HuH-7 (cell line): ENCODE data around the gene SLC43A2.

Source experiments
- DNase-seq: peaks from one replicate; pipeline ENCODE4 v3.0.0; 2011; ENCODE audit warnings: low spot score

The SLC43A2 gene

DNA sequence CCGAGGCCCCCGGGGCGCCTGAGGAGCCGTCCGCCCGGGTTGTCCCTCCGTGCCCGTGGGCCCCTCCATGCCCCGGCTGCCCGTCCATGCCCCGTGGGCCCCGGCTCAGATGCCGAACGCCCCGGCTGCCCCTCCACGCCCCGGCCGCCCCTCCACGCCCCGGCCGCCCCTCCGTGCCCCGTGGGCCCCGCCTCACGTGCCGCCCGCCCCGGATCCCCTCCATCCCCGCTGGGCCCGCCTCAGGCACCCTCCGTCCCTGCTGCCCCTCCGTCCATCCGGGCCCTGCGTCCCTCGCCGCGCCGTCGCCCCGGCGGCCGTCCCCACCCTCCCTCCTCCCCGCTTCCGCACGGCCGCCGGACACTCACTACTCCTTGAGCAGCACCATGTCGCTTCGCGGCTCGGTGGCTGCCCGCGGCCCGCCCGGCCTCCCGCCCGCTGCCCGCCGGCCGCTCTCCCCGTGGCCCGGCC, 66.4 kb downstream of the SLC43A2 start:
- peak; percentile 35 for DNase-seq

DNA sequence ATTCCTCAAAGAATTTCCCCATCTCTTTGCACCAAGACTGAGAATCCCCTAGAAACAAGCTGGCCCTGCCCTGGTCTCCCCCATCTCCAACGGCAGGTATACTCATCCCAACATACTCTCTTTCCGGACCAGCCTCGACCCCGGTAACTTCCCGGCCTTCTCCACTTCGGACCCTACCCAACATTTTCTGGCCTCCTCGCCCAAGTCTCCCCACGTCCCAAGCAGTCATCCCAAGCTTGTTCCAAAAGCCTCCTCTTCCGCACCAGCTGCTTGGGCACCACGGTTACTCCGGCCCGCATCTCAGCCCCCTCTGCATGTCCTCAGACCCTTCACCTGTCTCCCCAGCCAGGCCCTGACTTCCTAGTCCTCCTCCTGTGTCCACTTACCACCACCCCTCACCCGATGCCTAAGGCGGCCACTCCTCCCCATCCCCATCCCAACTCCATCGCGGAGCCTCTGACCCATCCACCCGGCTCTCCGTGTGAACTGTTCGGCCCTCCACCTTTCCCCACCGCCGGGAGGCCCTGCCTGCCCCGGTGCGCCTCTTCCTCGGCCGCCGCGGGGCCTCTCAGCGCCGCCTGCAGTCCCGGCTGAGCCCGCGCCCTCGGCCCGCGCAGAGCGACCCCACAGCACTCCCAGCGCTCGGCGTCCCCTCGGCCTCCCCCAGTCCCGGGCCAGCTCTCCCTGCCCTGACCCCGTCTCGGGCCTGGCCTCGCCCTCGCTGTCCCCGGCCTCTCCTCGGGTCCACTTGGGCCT, 67.0 kb downstream of the SLC43A2 start:
- peak; percentile 47 for DNase-seq

DNA sequence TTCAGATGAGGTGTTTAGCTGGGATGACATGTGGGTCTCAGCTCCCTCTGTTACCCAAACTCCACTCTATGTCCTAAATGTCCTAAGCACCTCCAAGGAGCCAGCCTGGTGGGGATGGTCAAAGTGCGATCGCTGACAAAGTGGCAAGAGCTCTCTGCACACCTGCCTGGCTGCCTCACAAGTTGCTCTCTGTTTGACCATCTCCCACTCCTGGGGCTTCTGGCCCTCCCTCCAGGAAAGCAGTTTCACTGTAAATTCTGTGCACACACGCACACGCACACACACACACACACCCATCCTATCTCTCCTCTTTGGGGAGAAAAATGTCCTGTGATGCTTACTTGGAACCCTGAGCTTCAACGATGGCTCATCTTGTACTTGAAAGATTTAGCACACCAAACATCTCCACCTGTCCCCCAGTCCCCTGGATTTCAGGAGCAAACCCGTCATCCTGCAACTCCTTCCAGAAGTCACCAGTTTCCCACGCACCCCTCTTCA, 67.7 kb downstream of the SLC43A2 start:
- DNase-seq = no peak

DNA sequence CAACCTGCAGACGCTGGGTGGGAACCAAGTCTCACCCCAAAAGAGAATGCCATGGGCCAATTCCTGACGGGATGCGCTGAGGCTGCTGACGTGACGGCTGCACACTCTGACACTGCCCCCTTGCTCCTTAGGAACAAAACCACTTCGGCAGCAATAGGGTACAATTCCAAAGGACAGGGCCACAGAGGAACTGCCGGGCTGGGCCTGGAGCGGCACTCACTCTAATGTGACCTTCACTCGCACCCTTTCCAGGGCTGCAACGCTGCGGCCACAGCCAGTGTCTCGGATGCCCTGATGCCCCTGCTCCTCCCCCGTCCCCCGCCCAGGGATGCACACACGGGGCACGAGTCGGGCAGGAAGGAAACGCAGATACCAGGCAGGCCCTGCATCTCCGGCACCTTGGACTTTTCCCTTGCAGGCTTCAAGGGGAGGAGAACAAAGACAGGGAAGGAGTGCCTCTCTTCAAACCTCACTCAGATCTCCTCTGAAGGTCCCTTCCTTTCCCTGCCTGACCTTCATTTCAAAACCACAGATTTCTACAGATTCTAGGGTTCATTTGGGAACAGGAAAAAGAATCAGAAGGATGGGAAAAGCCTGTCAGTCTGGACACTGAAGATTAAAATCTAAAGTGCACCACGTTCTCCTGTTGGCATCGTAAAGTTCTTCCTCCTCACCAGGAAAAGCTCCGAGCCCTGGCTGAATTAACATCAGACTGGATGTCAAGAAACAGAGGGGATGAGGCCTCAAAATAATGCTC, 68.4 kb downstream of the SLC43A2 start:
- no peak for DNase-seq

DNA sequence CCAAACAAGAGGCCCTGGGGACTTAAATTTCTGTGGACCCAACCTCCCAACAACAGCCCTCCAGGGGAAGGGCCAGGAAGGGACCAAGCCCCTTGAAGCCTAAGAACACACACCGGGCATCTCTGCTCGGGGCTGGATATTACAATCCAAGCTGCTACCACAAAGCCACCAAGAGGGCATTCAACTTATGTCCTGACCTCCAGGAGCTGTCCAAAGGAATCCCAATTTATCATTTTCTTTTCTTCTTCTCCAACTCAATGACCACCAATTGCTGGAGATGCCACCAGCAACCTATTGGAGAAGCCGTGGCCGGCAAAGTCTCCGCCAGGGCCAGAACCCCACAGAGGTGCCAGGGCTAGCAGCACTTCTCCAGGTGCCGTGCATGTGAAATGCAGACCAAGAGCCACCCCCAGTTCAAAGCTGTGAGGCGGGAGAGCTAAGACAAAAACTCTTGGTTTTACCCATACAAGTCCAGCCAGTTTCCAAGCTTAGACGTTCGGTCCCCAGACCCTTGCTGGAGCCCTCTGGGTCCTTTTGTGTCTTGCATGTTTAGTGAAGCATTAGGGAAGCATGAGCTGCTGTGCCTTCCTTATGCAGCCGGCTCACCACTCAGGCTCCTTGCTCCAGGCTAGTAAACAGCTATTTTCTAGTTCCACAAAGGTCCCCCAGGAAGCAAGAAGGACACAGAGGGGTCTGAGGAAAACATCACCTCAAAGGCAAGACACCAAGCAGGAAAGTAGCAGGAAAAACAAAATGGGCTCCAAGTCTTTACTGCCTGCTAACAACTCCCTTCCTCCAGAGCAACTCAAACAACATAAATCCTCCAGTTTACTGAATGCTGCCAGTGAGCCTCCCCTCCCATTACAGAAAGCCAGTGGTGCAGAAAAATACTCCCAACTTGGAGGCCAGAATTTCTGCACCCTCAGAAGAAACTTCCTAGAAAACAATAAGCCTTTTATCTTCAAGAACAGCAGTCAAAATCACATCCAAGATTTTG, 69.3 kb downstream of the SLC43A2 start:
- DNase-seq = no peak

DNA sequence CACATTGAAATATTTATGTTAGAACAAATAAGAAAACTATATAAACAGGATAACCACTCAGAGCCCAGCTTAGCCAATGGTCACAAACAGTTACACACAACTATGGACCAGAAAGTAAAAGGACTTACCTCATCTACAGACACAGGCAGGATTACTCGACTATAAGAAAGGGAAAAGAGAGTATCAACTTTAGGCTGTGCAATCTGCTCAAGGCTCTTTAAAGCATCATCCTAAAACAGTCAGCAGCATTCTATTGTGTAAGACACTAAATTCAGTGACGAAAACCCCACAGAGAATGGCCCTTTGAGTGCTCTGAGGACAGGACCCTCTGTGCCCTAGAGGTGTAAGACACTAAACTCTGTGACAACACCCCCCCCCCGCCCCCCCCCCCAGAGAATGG, 70.2 kb downstream of the SLC43A2 start:
- no peak for DNase-seq

DNA sequence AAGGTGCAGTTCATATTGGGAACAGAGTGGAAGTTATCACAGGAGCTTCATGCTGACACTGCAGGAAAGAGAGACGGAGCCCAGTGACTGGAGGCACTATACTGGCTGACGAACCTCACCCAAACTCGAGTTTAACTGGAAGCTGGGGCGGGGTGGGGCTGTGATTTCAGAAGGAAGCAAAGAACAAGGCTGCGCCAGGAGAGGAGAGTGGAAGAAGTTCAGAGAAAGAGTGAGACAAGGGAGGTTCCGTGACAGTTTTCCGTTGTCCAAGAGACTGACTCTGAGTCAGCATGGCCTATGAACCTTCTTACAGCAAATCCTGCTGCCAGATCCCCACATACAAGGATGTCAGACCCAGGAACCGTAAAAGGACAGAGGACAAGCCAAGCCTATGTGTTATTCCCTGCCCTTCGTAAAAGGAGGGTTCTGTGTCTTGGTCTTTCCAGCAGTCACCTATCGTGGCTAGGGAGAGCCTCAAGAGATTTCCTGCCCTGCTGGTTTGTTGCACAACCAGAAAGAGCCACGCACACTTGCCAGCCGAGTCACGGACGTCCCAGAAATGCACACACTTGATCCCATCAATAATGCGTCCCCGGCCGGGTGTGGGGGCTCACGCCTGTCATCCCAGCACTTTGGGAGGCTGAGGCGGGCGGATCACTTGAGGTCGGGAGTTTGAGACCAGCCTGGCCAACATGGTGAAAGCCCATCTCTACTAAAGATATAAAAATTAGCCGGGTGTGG, 71.1 kb downstream of the SLC43A2 start:
- DNase-seq = no peak

DNA sequence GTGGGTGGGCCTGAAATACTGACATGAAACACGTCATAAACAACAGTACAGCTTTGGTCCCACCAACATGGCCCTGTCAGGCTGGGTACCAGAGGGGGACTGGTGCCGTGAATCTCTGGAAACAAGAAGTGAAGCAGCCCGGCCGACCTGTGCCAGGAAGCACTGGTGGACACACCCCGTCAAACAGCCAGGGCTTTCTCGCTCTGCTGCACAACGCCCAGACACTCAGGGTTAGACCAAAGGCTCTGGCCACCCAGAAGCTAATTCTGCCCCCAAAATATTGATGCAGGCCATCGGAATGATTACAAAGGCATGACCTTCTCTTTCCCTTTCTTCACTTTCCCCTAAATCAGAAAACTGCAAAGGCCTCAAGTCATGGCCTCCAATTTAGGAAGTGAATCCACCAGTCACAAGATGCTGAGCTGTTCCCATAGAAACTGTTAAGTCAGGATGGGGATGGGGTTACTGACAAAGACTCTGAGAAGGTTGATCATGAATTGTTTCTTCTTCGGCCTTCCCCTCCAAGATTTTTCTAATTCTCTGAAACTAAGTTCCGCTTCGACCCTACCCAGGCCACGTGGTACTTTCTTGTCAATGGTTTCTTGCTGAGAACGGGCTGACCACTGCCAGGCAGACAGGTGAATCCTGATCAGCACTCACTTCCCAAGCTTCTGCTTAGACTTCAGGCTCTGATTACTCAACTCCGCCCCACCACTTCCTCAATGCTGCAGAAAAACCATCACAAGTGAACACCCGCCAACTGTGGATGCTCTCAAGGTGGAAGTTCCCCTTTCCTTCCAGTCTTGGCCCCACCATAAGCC, 72.8 kb downstream of the SLC43A2 start:
- no peak for DNase-seq

DNA sequence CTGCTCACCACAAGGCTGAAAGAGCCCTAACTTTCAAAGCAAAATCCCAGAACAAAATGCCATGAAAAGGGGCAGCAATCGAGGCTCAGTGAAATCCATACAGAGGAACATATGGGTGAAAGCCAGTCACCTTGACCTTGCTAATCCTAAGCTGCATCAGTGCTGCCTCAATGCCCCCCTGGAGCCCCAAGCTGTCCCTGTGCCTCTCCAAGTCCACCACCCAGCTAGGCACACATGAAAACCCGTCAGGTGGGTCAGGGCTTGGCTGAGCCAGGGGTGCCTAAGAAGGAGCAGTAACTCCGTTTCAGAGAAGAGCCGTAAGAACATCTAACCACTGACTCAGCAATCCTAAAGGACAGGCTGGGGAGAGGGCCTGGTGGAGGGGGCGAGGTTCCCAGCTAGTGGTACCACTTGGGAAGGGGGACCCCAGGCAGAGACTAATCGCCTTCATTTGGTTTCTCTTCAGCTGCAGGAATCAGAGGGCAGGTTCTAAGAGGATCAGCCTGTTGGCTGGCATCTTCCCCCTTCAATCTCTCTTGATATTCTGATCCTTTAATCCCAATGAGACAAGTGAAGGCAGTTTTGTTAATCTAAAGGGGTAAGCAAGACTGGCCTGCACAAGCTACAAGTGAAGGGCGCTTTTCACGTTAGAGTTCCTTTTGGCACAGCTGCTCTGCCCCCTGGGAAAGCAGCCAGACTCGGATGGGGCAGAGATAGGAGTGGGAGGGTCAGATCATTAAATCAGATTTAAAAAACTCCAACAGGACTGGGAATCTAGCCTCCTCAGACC, 73.7 kb downstream of the SLC43A2 start:
- no peak for DNase-seq

DNA sequence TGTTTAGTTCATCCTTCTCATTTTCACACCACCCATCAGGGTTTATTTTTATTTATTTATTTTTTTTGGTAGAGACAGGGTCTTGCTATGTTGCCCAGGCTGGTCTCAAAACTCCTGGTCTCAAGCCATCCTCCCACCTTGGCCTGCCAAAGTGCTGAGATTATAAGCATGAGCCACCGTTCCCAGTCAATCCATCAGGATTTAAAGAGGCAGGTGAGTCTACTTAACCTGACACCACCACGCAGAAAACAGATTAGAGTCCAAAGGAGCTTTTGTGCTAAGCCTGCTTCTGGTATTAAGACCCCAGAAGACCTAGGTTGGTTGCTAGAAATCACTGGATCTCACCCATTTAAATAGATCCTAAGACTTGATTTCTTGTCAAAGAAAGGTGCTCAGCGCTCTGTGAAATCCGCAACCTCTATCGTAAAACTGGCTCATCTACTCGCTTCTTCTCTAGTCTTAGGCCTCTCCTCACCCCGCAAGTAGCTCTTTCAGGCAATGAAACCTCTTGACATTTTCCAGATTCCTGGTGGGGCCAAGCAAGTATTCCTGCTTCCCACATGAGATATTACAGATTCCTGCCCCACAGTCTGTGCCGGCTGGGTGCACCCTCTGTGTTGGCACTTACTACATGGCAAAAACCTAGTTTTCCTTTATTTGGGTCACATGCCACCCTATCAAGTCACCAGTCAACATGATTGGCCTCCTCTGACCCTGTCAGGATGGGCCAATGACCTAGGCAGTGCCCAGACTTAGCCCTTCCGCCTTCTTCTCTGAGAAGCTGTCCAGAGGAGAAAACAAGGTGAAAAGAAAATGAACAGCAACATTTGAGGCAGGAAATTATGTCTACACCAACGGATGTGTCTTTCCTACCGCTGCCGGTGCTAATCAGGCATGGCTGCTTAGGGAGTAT, 75.0 kb downstream of the SLC43A2 start:
- no peak for DNase-seq

DNA sequence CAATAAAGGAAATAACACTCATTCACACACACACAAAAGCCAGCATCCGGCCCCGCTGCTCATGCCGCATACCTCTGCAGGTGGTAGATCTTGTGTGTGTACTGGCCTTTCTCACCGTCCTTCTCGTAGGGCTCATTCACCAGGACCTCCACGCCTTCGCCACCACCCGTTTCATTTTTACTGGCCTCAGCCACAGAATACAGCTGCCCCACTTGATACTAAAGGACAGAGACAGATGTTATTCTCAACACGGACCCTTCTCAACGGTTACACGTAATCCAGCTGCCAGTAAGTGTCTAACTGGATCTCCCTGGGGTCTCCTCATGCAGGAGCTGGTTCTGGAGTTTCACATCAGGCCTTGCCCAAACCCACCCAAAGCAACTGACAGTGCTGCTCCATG, 75.7 kb downstream of the SLC43A2 start:
- no peak for DNase-seq

DNA sequence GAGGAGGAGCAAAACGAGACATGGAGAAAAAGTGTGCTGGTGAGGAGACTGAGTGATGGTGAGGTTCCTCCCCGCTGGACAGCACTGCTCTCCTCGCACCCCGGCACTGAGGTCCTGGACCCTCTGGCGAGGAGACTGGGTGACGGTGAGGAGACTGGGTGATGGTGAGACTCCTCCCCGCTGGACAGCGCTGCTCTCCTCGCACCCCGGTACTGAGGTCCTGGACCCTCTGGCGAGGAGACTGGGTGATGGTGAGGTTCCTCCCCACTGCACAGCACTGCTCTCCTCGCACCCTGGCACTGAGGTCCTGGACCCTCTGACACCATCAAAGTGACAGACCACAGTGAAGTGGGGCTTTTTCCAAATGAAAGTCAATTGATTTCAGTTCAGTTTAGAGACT, 76.9 kb downstream of the SLC43A2 start:
- no peak for DNase-seq

DNA sequence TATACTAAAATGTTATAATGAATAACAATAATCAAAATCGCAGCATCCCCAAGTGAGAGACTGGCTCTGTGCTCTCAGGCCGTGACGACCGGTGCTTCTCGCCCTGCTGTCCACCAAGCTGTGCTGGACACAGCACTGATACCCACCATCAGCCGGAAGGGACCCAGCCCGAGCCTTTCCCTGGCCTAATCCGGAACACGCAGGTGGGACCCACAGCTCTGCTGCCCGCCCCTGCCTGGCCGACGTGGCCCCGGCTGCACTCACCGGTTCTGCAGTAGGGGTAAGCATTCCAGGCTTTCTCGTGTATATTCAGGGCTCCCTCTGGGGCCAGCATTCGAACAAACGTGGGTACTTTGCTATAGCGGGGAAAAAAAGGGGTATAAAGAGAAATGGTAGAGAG, 80.6 kb downstream of the SLC43A2 start:
- no peak for DNase-seq

DNA sequence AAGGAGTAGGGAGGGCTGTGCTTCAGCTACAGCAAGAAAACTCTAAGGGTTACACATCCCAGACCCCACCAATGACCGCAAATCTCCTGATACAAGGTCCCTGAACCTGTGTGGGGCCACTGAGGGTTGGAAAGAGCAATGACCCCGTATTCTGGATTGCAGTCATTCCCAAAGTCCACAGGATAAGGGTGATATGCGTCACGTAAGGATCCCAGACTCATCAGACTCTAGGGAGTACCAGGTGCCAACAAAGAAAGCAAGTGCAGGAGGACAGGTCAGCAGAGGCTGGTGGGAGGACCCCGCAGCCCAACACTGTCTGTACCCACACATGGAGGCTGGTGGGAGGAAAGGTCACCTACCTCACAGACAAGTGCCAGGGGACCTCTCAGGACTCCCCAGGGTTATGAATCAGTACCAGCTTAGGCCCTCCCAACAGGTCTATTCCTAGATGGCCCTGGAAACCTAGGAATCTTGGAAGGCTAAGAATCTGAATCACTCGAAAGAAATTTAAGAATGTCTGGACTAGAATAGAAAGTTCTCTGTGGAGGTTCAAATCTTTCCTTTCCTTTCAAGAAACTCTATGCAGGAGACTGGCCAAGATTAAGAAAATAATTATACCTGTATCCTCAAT, 82.2 kb downstream of the SLC43A2 start:
- no peak for DNase-seq

DNA sequence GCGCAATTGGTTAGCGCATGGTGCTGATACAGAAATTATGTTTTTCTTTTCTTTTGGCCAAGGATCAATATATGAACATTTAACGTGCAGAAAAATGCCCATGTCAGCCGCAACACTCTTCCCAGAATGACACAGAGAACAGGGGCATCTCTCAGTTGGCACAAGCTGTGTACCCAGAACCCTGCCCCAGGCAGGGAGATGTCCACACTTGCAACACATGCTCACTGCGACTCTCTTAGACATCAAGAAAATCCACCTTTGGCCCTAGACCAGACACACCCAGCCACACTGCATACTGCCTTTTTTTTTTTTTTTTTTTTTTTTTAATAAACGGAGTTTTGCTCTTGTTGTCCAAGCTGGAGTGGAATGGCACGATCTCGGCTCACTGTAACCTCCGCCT, 83.0 kb downstream of the SLC43A2 start:
- DNase-seq = no peak

DNA sequence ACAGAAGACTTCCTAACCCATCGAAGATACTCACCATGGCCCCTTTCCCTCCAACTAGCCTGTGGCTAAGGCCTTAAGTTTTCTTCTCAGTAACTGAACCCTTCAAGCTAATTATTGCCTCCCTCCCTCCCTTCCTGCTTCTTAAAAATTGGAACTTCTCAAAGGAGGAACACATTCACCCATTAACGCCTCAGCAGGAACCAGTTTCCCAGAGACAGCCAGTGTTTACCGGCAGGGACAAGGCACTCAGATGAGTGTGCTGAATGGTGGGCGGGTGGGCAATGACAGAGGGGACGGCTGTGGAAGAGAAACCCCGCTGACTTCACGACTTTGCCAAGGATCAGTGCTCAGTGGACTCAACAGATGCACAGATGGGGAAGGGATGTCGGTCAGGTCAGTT, 86.3 kb downstream of the SLC43A2 start:
- DNase-seq = no peak

DNA sequence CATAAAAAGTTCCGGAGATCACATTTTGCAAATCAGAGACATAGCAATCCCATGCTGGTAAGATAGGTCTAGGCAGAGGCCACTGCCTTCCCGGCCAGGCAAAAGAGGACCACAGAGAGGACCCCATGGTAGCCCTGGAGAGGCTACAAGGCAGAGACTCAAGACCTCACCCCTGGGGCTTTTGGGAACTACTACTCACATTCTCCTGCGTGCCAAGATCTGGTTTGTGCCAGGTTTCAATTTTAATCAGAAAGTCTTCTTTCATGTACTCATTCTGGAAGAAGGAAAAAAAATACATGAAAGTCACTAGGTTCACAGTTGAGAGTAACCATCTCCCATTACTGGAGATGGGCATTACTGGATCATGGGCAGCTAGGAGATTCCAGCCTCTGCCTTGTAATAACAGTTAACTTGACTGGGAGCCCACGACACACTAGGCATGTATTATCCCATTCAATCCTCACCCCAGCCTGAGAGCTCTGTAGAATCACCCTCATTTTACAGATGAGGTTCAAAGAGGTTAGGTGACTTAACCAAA, 87.2 kb downstream of the SLC43A2 start:
- no peak for DNase-seq

DNA sequence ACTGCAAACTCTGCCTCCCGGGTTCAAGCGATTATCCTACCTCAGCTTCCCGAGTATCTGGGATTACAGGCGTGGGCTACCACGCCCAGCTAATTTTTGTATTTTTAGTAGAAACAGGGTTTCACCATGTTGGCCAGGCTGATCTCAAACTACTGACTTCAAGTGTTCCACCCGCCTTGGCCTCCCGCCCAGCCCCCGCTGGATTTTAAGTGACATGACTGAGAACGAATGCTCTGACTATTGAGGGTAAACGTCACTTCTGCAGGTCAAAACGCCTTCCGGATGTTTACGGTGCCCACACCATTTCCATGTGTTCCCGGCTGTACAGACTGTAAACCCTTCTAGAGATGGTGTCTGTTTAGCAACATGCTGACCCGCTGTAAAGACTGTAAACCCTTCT, 88.8 kb downstream of the SLC43A2 start:
- DNase-seq = no peak
